HG03378 (cell line): Measurements from ENCODE around the gene HDAC10.

Source experiments
- ATAC-seq: cut with Tn5 transposase; IDR thresholded peaks from one replicate; pipeline ENCODE4 v1.9.1; 2021; ENCODE audit warnings: mild to moderate bottlenecking, moderate library complexity; ENCODE audit not compliant: unreplicated experiment

Gene HDAC10

DNA sequence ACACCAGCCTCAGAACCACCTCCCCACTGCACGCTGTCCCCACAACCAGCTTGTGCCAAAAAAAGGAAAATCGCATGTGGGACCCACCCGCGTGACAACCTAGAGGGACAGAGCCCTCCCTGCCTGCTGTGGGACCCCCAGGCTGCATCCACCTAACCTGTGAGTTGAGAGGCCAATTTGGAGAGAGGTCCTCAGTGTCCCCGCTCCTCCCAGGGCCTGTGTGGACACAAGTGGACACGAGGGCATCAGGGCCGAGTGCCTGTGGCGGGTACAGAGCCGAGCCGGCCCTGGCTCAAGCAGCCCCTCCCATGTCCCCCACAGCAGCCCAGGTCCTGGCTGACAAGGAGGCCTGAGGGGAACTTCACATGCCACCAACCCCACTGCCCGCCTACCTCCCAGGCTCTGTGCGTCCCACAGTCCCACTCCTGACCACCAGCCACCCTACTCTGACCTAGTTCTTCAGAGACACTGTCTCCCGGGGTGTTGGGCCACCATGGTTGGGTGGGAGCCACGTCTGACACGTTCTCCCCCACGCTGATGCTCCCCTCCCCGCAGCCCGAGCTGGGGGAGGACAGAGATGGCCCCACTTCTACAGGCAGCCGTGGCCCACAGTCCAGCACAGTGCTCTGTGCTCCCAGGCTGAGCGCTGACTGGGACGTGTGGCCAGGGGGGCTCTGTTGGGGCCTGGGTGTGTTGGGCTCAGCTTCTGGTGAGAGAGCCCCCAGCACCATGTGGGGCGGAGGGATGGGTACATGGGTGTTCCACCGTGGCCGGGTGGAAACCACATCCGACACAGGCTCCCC is 31.1 kb downstream of the HDAC10 start:
- ATAC-seq, result no peak

GRCh38 chr22:50218996-50219727 is 31.9 kb downstream of the HDAC10 start:
- ATAC-seq, result no peak

GRCh38 chr22:50218153-50218995 is 32.7 kb downstream of the HDAC10 start:
- ATAC-seq, result no peak

GRCh38 chr22:50217543-50218152 is 33.4 kb downstream of the HDAC10 start:
- ATAC-seq, result no peak

- no peak for ATAC-seq
These were observed 34.2 kb downstream of the HDAC10 start for GRCh38 chr22:50216684-50217520.

GRCh38 chr22:50216055-50216683 is 34.9 kb downstream of the HDAC10 start:
- ATAC-seq, result no peak

DNA sequence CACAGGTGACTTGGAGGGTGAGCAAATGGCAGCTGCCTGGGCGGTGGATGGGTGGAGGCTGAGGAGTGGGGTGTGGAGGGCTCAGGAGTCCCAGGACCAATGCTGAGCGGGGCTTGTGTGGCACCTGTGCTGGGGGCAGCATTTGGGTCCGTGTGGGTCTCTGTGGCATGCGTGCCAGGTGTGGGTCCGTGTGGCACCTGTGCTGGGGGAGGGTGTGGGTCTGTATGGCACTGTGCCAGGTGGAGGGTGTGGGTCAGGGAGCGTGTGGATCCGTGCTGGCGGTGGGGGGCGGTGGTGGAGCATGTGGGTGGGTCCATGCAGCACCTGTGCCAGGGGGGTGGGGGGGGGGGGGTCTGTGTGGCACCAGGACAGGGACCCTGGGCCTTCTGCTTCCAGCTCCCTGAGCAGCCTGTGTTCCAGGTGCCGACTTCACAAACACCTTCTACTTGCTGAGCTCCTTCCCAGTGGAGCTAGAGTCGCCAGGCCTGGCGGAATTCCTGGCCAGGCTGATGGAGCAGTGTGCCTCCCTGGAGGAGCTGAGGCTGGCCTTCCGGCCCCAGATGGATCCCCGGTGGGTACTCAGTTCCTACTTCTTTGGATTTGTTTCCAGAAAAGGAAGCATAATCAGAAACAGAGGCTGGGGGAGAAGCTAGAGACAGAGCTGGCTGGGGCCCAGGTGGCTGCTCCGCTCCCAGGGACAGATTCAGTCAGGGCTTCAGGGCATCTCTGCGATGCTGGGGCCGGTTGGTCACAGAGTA is 35.6 kb downstream of the HDAC10 start:
- ATAC-seq, result no peak

- no peak for ATAC-seq
These were observed 37.8 kb downstream of the HDAC10 start for GRCh38 chr22:50213263-50213662.

GRCh38 chr22:50211147-50211546 is 39.9 kb downstream of the HDAC10 start:
- ATAC-seq, result no peak

DNA sequence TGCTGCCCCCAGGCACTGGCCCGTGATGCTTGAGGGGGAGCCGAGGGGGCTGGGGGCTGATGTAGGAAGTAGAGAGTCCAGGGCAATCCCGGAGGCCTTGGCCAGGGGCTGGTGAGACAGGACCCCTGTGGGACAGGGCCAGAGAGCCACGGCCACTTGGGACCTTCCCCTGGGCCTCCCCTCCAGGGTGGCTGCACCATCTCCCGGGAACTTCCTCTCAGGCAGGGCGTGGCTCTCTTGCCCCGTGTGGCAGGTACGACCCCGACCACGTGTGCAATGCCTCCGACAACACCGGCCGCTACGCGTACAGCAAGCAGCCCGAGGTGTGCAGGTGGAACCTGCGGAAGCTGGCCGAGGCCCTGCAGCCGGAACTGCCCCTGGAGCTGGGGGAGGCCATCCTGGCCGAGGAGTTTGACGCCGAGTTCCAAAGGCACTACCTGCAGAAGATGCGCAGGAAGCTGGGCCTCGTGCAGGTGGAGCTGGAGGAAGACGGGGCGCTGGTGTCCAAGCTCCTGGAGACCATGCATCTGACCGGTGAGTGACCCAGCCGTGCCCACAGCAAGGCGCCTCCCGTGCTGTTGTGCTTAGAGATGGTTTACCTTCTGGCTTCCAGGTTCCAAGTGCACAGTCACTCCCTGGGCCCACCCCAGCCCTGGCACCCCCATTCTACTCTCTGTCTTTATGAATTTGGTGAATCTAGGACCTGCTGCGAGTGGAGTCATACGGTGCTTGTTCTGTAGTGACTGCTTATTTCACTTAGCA is 40.5 kb downstream of the HDAC10 start:
- ATAC-seq, result no peak

- no peak for ATAC-seq
These were observed 41.2 kb downstream of the HDAC10 start for GRCh38 chr22:50209893-50210292.

DNA sequence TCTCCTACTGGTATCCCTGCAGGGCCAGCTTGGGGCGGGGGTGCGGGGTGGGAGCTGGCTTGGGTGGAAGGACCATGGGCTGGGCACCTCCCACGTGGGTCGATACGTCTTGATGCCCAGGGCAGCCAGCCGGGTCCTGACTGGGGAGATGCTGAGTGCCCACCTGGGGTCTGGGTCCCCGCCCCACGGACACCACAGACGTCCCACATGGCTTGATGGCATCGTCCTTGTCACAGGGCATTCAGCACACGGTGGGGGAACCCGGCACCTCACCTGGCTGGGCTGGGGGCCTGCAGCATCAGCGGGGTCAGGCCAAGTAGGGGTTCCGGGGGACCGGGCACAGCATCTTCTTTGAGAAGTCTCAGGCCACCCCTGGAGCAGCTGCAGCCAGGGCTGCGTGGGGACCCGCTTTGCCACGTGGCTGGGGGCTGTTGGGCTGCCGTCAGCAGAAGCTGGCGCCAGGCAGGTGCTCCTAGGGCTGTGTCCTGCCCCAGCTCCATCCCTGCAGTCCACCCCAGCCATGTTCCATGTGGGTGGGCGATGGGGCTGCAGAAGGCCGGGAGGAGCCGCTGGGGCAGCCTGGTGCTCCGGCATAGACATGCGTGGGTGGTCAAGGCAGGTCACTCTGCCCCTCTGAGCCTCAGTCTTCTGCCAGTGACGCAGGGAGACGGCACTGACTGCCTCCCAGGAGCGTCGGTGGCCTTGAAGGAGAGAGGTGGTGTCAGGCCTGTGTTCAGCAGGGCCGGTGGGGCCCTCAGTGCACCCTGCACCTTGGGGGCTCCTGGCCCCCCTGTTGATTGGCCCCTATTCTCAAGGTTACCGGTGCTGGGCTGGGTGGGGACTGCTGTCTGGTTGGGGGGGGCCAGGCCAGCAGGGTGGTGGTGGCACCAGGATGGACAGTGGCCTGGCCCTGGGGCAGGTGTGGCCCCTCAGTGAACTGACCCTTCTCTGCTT is 41.8 kb downstream of the HDAC10 start:
- ATAC-seq, result no peak

DNA sequence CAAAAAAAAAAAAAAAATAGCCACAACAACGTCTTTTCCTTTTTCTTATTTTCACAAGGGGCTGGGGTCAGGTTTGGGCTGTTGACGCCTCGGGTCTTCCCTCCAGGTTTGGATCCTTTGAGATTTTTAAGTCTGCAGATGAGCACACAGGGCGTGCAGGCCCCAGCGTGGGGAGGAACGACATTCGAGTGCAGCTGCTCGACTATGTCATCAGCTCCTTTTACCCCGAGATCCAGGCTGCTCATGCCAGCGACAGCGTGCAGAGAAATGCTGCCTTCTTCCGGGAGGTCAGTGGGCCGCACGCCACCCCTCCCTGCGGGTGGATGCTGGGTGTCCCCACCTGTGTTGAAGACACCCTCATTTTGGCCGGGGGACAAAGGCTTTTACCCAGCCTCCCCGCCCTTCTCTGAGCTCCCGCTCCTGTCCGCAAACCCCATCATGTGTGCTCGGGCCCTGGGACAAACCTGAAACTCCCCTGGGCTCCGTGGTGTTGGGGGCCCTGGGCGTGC is 42.6 kb downstream of the HDAC10 start:
- ATAC-seq, result no peak

- no peak for ATAC-seq
These were observed 43.5 kb downstream of the HDAC10 start for GRCh38 chr22:50207383-50208140.

- no peak for ATAC-seq
These were observed 44.5 kb downstream of the HDAC10 start for GRCh38 chr22:50206599-50206998.
